SU-DHL-6 (cell line): Measurements from ENCODE around the gene TECPR2.

Experiments
- CTCF ChIP-seq: fragments of 200-600 bp; sonication (generic); IDR thresholded peaks from one replicate; pipeline ENCODE4 v1.5.1; 2017; ENCODE audit warnings: antibody characterized with exemption, mild to moderate bottlenecking, low read length, moderate library complexity; ENCODE audit not compliant: insufficient read depth, poor library complexity, severe bottlenecking
- EZH2phosphoT487 ChIP-seq: fragments of 200-600 bp; sonication (generic), shearing (Covaris generic); conservative IDR thresholded peaks from 2 replicates; pipeline ENCODE4 v1.6.1; 2018; ENCODE audit warnings: mild to moderate bottlenecking, antibody characterized with exemption, low read length, moderate library complexity, mixed read lengths

- no peak for TF ChIP-seq CTCF
- no peak for TF ChIP-seq EZH2phosphoT487
Observed at GRCh38 chr14:102424923-102425322, 62.2 kb downstream of the TECPR2 start.
